Neuronal stem cell (in vitro differentiated cells): ENCODE results near the gene ZKSCAN4.

Experiments
- DNase-seq: peaks from one replicate; pipeline ENCODE4 v3.0.0-alpha.2; 2013; ENCODE audit warnings: low spot score
- H2AFZ ChIP-seq: one replicate; pipeline ENCODE4 v1.6.1; 2013; ENCODE audit warnings: mild to moderate bottlenecking, low read length, inconsistent platforms
- H2AK5ac ChIP-seq: 2 replicates; pipeline ENCODE4 v1.6.1; 2013; ENCODE audit warnings: low read depth, mild to moderate bottlenecking, inconsistent platforms, low read length, moderate library complexity, mixed read lengths
- H2BK120ac ChIP-seq: 2 replicates; pipeline ENCODE4 v1.6.1; 2013; ENCODE audit warnings: low read depth, mild to moderate bottlenecking, inconsistent platforms, low read length, moderate library complexity, mixed read lengths
- H2BK12ac ChIP-seq: one replicate; pipeline ENCODE4 v1.6.1; 2013; ENCODE audit warnings: low read length, inconsistent platforms
- H2BK15ac ChIP-seq: 2 replicates; pipeline ENCODE4 v1.6.1; 2013; ENCODE audit warnings: mild to moderate bottlenecking, low read length, inconsistent platforms, mixed read lengths
- H2BK5ac ChIP-seq: one replicate; pipeline ENCODE4 v1.6.1; 2013; ENCODE audit warnings: inconsistent platforms, mild to moderate bottlenecking, low read length, moderate library complexity
- H3K14ac ChIP-seq: one replicate; pipeline ENCODE4 v1.6.1; 2013; ENCODE audit warnings: low read length, inconsistent platforms
- H3K18ac ChIP-seq: 2 replicates; pipeline ENCODE4 v1.6.1; 2013; ENCODE audit warnings: low read length, inconsistent platforms
- H3K23ac ChIP-seq: 2 replicates; pipeline ENCODE4 v1.6.1; 2013; ENCODE audit warnings: low read depth, mild to moderate bottlenecking, mixed read lengths, low read length, inconsistent platforms; ENCODE audit not compliant: poor library complexity
- H3K27ac ChIP-seq: replicated peaks from 3 replicates; pipeline ENCODE4 v1.5.1; 2013; ENCODE audit warnings: low read length, inconsistent platforms
- H3K27me3 ChIP-seq, 3 experiments: 2 replicates each; pipeline ENCODE4 v1.6.1; 2013; ENCODE audit warnings: low read length in 3 of 3, mild to moderate bottlenecking in 2 of 3, inconsistent platforms in 1 of 3, low read depth in 1 of 3, mixed read lengths in 1 of 3, moderate library complexity in 1 of 3; ENCODE audit not compliant: control insufficient read depth in 3 of 3, insufficient read depth in 3 of 3
- H3K36me3 ChIP-seq, 2 donors: replicated peaks in 1 of 2; 2 replicates each; pipeline ENCODE4 v1.6.1; 2013; ENCODE audit warnings: low read length in 2 of 2; ENCODE audit not compliant: control insufficient read depth in 2 of 2, insufficient read depth in 2 of 2
- H3K4ac ChIP-seq: 2 replicates; pipeline ENCODE4 v1.6.1; 2013; ENCODE audit warnings: inconsistent platforms, mild to moderate bottlenecking, low read length, moderate library complexity
- H3K4me1 ChIP-seq, 2 donors: 1 replicate in 1 of 2; 2 replicates in 1 of 2; pipeline ENCODE4 v1.6.1; 2013; ENCODE audit warnings: low read length in 2 of 2, low read depth in 1 of 2; ENCODE audit not compliant: control insufficient read depth in 2 of 2, insufficient read depth in 1 of 2
- H3K4me2 ChIP-seq: one replicate; pipeline ENCODE4 v1.6.1; 2013; ENCODE audit warnings: mild to moderate bottlenecking, low read length, inconsistent platforms; ENCODE audit not compliant: insufficient read depth, poor library complexity, severe bottlenecking
- H3K4me3 ChIP-seq, 2 donors: 2 replicates each; pipeline ENCODE4 v1.5.1; 2013; ENCODE audit warnings: low read length in 2 of 2, mild to moderate bottlenecking in 2 of 2, inconsistent platforms in 1 of 2, moderate library complexity in 1 of 2
- H3K79me1 ChIP-seq: one replicate; pipeline ENCODE4 v1.6.1; 2013; ENCODE audit warnings: low read depth, mild to moderate bottlenecking, inconsistent platforms, low read length, moderate library complexity
- H3K9ac ChIP-seq: one replicate; pipeline ENCODE4 v1.6.1; 2013; ENCODE audit warnings: mild to moderate bottlenecking, low read depth, low read length, inconsistent platforms; ENCODE audit not compliant: poor library complexity
- H3K9me3 ChIP-seq, 2 donors: replicated peaks in 1 of 2; 2 replicates each; pipeline versions ENCODE3 to v1.6.1; 2013; ENCODE audit warnings: low read length in 2 of 2, mild to moderate bottlenecking in 2 of 2, inconsistent platforms in 1 of 2, low read depth in 1 of 2, mixed read lengths in 1 of 2, moderate library complexity in 1 of 2; ENCODE audit not compliant: control insufficient read depth in 2 of 2, insufficient read depth in 1 of 2
- H4K8ac ChIP-seq: one replicate; pipeline ENCODE4 v1.6.1; 2013; ENCODE audit warnings: low read depth, mild to moderate bottlenecking, inconsistent platforms, low read length, moderate library complexity
- H4K91ac ChIP-seq: one replicate; pipeline ENCODE4 v1.6.1; 2013; ENCODE audit warnings: low read length, low read depth, mild to moderate bottlenecking, inconsistent platforms; ENCODE audit not compliant: poor library complexity
- WGBS, 2 donors: extraction: QIAGEN DNeasy Blood & Tissue Kit; methylation state at CpG; one replicate each; pipeline ENCODE4 v1.1.7; 2013; ENCODE audit warnings: missing lambda C conversion rate in 2 of 2, mixed read lengths in 1 of 2; ENCODE audit not compliant: insufficient read length in 2 of 2, insufficient replicate concordance in 1 of 2; ENCODE audit errors: extremely low coverage in 2 of 2; 5-methylcytosine and 5-hydroxymethylcytosine counted together

The ZKSCAN4 gene

DNA sequence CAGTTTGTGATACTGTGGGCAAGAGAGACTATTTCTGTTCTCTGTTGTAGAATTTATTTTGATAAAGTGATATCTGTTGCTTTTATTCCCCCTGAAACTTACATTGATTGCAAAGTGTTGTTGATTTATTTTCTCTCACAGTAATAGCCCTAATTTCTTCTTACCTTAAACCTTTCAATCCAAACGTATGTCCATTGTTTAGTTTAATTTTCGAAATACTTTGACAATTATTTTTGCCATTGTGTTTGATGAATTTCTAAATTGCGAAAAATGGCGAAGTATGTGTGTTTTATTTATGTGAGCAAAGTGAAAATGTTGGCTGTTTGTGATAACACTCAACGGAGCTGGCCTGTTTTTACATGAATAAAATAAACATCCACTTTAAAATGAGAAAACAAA, 14.5 kb upstream of the ZKSCAN4 start:
- WGBS, 2 donors = no CpG with 5 or more reads among the region's 5 CpGs
- H3K9me3 ChIP-seq = no peaks in the 10 kb centered on the region
- no peak overlapping the region for H2BK15ac ChIP-seq
- no peak overlapping the region for H4K91ac ChIP-seq
- H3K4me2 ChIP-seq = peak overlapping the region; percentile 56
- peaks cover 0 to 4% of the 10 kb centered on the region in 2 donors for H3K36me3 ChIP-seq
- no peak overlapping the region for H2BK12ac ChIP-seq
- peak overlapping the region; percentile 95 for H2AFZ ChIP-seq
- no peak overlapping the region for H3K27ac ChIP-seq
- H3K27me3 ChIP-seq = peaks cover 0 to 10% (median 0%) of the 10 kb centered on the region in 3 experiments
- DNase-seq = no peak
- H4K8ac ChIP-seq = no peak overlapping the region
- no peak overlapping the region for H3K18ac ChIP-seq
- H3K4ac ChIP-seq = no peak overlapping the region
- H3K4me1 ChIP-seq = peaks cover 0 to 2% of the 10 kb centered on the region in 2 donors
- H2BK120ac ChIP-seq = no peak overlapping the region
- no peak overlapping the region for H3K14ac ChIP-seq
- H2AK5ac ChIP-seq = no peak overlapping the region
- H3K79me1 ChIP-seq = no peaks in the 10 kb centered on the region
- no peak overlapping the region for H2BK5ac ChIP-seq
- H3K9ac ChIP-seq = no peak overlapping the region
- peak overlapping the region in 1 of 2 donors; percentile 70 for H3K4me3 ChIP-seq
- no peak overlapping the region for H3K23ac ChIP-seq

DNA sequence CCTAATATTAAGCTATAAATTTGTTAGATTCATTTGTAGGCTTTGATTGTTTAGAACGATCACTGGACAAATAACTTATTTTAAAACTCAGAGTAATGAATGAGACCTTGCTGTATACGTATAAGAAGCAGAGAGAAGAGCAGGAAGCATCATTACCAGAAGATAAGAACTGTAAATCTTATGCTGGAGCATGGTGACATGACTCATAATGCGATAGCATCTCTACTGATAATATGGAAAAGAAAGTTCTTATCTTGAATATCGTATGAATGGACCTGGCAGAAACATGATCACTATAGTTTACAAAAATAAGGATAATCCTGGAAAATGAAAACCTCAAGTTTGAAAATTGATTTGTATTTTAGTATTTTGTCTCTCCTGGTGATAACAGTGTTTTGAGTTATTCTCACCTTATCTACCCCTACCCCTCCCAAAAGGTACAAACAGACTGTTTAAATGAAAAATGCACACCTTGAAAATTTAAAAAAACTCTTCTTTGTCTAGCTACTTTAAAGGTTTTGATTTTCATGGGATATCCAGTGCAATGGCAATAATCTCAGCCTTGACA, 12.8 kb upstream of the ZKSCAN4 start:
- H2AFZ ChIP-seq = no peak overlapping the region
- H3K27me3 ChIP-seq = peaks cover 0 to 13% (median 0%) of the 10 kb centered on the region in 3 experiments
- no peak overlapping the region for H3K27ac ChIP-seq
- no peak overlapping the region for H4K91ac ChIP-seq
- H2BK15ac ChIP-seq = no peak overlapping the region
- WGBS, 2 donors = no CpG with 5 or more reads among the region's 4 CpGs
- H3K4ac ChIP-seq = no peak overlapping the region
- no peaks in the 10 kb centered on the region for H3K36me3 ChIP-seq
- H3K9me3 ChIP-seq = peaks cover 0 to 3% of the 10 kb centered on the region in 2 donors
- no peak overlapping the region for H3K23ac ChIP-seq
- no peak overlapping the region for H3K4me3 ChIP-seq
- no peak overlapping the region for H3K14ac ChIP-seq
- H3K4me2 ChIP-seq = no peak overlapping the region
- no peak overlapping the region for H2BK120ac ChIP-seq
- no peak overlapping the region for H3K9ac ChIP-seq
- DNase-seq = no peak
- H2BK12ac ChIP-seq = no peak overlapping the region
- H2BK5ac ChIP-seq = no peak overlapping the region
- H3K18ac ChIP-seq = no peak overlapping the region
- H2AK5ac ChIP-seq = no peak overlapping the region
- no peak overlapping the region for H4K8ac ChIP-seq
- H3K79me1 ChIP-seq = no peaks in the 10 kb centered on the region
- peaks cover 0 to 2% of the 10 kb centered on the region in 2 donors for H3K4me1 ChIP-seq

DNA sequence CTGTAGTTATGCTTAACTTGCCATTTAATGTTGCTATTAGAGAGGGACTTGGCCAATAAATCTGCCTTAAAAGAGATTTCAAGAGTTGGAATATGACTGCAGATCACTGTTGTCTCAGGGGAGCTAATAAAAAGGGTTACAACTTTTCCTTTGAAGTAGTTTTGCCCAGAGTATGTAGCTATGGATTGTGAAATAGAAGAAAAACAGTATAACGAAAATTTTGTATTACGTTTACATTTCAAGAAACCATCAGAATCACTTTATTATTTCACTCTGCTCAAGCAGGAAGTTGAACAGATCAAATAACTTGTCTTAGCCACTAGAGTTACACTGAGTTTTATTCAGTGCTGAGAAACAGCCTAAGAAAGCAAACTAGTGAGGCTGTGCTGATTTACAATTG, 11.9 kb upstream of the ZKSCAN4 start:
- H3K36me3 ChIP-seq = no peaks in the 10 kb centered on the region
- no CpG with 5 or more reads among the region's 2 CpGs for WGBS, 2 donors
- no peak overlapping the region for H3K27ac ChIP-seq
- no peak overlapping the region for H3K4me3 ChIP-seq
- H3K14ac ChIP-seq = no peak overlapping the region
- H4K8ac ChIP-seq = no peak overlapping the region
- no peak overlapping the region for H3K4ac ChIP-seq
- H3K9me3 ChIP-seq = peaks cover 0 to 3% of the 10 kb centered on the region in 2 donors
- H3K79me1 ChIP-seq = no peaks in the 10 kb centered on the region
- H2BK12ac ChIP-seq = no peak overlapping the region
- H3K4me1 ChIP-seq = peaks cover 0 to 2% of the 10 kb centered on the region in 2 donors
- H2AFZ ChIP-seq = no peak overlapping the region
- H3K9ac ChIP-seq = no peak overlapping the region
- no peak overlapping the region for H4K91ac ChIP-seq
- DNase-seq = no peak
- H3K18ac ChIP-seq = no peak overlapping the region
- no peak overlapping the region for H2BK15ac ChIP-seq
- no peak overlapping the region for H3K4me2 ChIP-seq
- H2BK120ac ChIP-seq = no peak overlapping the region
- H2AK5ac ChIP-seq = no peak overlapping the region
- peaks cover 0 to 13% (median 0%) of the 10 kb centered on the region in 3 experiments for H3K27me3 ChIP-seq
- H3K23ac ChIP-seq = no peak overlapping the region
- H2BK5ac ChIP-seq = no peak overlapping the region

DNA sequence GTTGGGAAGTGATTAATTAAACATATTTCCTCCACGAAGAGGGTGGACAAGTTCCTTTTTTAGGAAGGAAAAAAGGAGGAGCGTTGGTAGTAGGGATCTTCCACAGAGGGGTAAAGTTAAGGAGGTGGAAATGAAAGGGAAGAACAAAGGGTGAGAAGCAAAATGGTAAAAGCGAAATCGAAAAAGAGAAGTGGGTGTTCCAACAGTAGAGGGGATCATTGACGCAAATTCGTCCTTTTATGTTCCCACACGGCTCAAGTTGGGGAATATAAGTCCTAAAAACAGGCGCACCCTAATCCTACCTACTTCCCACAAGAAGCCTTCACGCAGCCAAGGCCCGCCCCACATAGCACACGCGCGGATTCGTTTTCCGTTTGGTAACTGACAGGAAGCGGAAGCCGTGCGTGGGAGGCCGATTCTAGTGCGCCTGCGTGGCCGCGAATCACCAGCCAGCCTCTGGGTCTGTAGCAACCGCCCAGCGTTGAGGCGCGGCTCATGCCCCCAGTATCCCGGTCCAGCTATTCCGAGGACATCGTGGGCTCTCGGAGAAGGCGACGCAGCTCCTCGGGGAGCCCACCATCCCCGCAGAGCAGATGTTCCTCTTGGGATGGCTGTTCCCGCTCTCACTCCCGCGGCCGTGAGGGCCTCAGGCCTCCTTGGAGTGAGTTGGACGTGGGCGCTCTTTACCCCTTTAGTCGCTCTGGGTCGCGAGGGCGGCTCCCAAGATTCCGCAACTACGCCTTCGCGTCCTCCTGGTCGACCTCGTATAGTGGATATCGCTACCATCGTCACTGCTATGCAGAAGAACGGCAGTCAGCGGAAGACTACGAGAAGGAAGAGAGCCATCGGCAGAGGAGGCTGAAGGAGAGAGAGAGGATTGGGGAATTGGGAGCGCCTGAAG, 7.1 kb upstream of the ZKSCAN4 start, which contains the start of gene NKAPL:
Gene NKAPL, plus strand, starts transcription at position 421 of the 901 bp plus-strand sequence. Its CDS starts 75 bp downstream, at position 496.
- H3K9ac ChIP-seq = no peak within 1 kb of the TSS
- H3K36me3 ChIP-seq = no peaks in the 10 kb centered on the region
- H3K4ac ChIP-seq = peak within 1 kb of the TSS; percentile 53
- no peak within 1 kb of the TSS for H2BK12ac ChIP-seq
- no peak for DNase-seq
- H3K23ac ChIP-seq = no peak within 1 kb of the TSS
- H3K18ac ChIP-seq = no peak within 1 kb of the TSS
- peak within 1 kb of the TSS; percentile 36 for H2AK5ac ChIP-seq
- H3K27me3 ChIP-seq = peaks cover 0 to 13% (median 0%) of the 10 kb centered on the region in 3 experiments
- H3K4me3 ChIP-seq = no peak within 1 kb of the TSS
- no peaks in the 10 kb centered on the region for H3K79me1 ChIP-seq
- H3K14ac ChIP-seq = no peak within 1 kb of the TSS
- no peak within 1 kb of the TSS for H4K91ac ChIP-seq
- no peak within 1 kb of the TSS for H3K27ac ChIP-seq
- H2BK120ac ChIP-seq = no peak within 1 kb of the TSS
- no peaks in the 10 kb centered on the region for H3K4me1 ChIP-seq
- H4K8ac ChIP-seq = no peak within 1 kb of the TSS
- no peak within 1 kb of the TSS for H3K4me2 ChIP-seq
- H2BK5ac ChIP-seq = no peak within 1 kb of the TSS
- H2AFZ ChIP-seq = no peak within 1 kb of the TSS
- peaks cover 0 to 3% of the 10 kb centered on the region in 2 donors for H3K9me3 ChIP-seq
- no CpG with 5 or more reads among the region's 58 CpGs for WGBS, 2 donors
- H2BK15ac ChIP-seq = no peak within 1 kb of the TSS
